Stimulated activated CD4-positive, alpha-beta T cell treated with anti-CD3 and anti-CD28 coated beads, Interleukin-1b, Interleukin-23, amount 100 ng/mL, for 1 hour (primary cell): ENCODE results near the gene VAV1.
"Not testable (repeated sequence)": the region's sequence is repeated elsewhere in the genome, so short reads cannot be mapped to it uniquely, and the experiment has no call there.

Experiments
- DNase-seq, 2 donors: peaks; one replicate each; pipeline ENCODE4 v3.0.0-alpha.2; 2020; ENCODE audit warnings: low read depth in 2 of 2

The VAV1 gene

GRCh38 chr19:6787393-6787792, 14.9 kb downstream of the VAV1 start:
- no peak for DNase-seq

DNA sequence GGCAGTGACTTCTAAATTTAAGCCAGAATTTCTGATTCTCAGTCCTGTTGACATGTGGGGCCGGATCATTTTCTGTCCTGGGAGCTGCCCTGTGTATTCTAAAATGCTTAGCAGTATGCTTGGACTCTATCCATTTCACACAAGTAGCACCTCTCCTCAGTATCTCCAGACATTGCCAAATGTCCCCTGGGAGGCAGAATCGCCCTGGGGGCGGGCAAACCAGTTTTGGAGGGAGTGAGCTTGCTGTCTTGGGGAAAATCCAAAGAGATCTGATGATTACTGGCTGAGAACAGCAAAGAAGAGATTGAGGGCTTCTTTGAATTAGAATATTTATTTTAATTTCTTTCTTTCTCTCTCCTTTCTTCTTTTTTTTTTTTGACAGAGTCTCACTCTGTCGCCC, 16.4 kb downstream of the VAV1 start:
- DNase-seq = no peak

- DNase-seq = no peak
Observed at GRCh38 chr19:6790194-6791128, 18.0 kb downstream of the VAV1 start.

DNA sequence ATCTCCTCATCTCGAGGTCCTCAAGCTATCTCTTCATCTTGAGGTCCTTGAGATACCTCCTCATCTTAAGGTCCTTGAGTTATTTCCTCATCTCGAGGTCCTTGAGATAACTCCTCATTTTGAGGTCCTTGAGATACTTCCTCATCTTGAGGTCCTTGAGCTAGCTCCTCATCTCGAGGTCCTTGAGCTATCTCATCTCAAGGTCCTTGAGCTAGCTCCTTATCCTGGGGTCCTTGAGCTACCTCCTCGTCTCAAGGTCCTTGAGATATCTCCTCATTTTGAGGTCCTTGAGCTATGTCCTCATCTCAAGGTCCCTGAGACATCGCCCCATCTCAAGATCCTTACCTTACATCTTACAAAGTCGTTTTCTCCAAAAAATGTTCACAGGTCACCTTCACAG, 18.7 kb downstream of the VAV1 start:
- no peak for DNase-seq

GRCh38 chr19:6793411-6793810, 20.9 kb downstream of the VAV1 start:
- DNase-seq = no peak

GRCh38 chr19:6793973-6794372, 21.5 kb downstream of the VAV1 start:
- DNase-seq = no peak

DNA sequence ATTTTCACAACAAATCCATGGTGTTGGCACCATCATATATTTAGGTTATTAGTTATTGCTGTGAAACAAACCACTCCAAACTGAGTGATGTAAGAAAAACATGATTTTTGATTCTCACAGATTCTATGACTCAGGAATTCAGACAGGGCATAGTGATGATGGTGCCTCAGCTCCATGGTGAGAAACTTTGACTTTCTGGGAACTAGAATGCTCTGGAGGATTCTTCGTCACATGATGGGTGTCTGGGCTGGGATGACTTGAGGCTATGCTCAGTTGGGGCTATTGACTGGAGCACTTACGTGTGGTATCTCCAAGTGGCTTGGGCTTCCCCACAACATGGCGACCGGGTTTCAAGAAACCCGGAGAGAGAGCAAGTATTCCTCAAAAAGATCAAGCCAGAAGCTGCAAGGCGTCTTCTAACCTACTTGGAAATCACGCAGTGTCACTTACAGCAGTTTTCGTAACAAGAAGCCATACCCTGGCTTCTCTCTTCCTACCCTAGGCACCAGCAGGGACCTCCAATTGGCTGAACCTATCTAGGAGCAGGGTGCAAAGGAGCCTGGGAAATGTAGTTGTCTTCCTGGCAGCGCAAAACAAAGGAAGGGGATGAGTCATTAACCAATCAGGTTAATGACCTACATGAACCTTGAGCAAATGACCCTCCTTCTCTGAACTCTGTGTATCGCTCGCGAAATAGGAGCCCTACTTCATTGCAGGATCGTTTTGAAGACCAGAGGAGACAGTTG, 22.4 kb downstream of the VAV1 start:
- DNase-seq = no peak

DNA sequence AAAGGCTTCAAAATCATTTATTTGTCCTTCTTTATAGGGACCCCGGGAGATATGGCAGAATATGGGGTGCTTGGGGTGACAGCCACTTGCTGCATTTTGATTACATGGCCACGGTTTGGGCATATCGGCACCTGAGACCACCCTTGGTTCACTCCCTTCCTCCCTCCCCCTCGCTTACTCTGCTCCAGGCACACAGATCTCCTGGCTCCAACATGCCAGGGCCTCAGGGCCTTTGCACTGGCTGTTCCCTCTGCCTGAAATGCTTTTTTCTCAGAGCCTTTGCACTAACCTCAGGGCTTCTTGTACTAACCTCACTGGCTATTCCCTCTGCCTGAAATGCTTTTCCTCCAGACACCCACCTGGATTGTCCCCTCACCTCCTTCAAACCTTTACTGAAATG, 23.8 kb downstream of the VAV1 start:
- no peak for DNase-seq

- no peak for DNase-seq
Observed at GRCh38 chr19:6797646-6798045, 25.1 kb downstream of the VAV1 start.

- DNase-seq = not testable (repeated sequence)
Observed at GRCh38 chr19:6800160-6800790, 27.8 kb downstream of the VAV1 start.

GRCh38 chr19:6800991-6801484, 28.5 kb downstream of the VAV1 start:
- DNase-seq = no peak

DNA sequence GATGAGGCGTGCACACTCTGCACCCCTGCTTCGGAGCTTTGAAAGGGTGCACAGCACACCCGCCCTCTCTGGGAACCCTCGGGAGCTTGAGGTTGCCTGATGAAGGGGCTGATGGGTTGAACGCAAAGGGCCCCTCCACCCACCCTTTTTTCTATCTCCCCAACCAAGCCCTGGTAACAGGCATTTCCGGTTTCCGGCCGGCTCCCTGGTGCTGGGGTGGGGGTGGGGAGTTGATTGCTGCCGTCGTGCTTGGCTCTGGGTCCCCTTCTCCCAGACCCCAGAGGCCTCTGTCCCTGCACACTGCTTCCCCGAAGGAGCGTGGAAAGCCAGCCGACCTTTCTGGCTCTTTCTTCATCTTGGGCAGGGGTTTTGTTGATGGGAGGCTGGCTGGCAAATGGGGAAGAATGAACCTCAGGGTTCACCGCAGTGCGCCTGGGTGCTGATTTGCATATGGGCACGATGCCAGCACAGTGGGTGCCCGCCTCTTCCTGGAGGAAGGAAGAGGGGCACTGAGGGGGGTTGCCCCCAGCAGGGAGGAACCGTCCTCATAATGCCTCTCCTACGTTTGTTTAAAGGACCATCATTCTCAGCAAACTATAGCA, 29.1 kb downstream of the VAV1 start:
- peak; percentile 51 to 63 for DNase-seq

DNA sequence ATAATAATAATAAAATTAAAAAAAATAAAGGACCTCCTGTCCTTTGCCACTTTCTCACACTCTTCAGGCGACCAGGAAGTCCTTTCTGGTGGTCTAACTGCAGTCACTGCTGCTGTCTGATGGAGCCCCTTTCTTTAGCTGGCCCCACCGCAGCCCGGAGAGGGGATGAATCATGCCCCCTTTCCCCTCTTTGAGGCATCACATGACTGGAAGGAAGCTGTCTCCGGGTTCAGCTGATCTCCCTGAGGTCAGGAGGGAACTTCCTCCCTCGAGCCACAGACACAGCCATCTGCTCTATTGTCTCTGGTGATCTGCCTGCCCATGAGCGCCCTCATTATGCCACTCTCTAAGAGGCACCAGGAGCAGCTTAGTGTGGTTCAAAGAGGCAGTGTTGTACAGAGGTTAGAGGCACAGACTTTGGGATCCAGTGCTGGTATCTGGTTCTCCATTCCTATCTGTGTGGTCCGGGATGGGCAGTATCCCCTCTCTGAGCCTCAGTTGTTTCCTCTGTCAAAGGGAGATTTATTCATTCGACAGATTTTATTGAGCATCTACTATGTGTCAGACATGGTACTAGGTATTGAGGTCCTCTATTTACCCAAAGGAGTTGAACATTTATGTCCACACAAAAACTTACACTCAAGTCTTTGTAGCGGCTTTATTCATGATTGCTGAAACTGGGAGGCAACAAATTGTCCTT, 30.0 kb downstream of the VAV1 start:
- DNase-seq = peak; percentile 24 to 30

- DNase-seq = no peak
Observed at GRCh38 chr19:6803036-6803404, 30.5 kb downstream of the VAV1 start.

DNA sequence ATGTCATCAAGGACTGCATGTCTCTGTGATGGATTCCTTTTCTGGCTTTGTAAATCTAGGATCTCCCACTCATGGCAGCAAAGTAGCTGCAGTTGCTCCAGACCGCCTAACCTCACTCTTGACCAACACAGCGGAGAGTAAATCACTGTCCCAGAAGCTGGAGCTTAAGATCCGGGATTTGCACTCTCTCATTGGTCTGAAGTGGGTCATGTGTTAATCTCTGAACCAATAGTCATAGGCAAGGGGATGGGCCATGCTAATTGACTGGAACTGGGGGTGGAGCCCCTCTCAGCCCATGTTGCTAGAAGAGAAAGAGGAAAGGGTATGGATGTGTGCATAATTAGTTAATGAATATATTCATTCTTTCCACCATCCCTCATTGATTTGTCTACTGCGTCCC, 34.0 kb downstream of the VAV1 start:
- no peak for DNase-seq

DNA sequence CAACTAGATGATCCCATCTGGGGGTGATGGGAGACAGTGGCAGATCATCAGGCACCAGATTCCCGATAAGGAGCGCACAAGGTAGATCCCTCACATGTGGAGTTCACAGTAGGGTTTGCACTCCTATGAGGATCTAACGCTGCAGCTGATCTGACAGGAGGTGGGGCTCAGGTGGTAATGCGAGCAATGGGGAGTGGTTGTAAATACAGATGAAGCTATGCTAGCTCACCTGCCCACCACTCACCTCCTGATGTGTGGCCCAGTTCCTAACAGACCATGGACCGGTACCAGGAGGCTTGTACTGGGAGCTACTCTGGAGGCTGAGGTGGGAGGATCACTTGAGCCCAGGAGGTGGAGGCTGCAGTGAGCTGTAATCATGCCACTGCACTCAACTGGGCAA, 34.8 kb downstream of the VAV1 start:
- DNase-seq = no peak

DNA sequence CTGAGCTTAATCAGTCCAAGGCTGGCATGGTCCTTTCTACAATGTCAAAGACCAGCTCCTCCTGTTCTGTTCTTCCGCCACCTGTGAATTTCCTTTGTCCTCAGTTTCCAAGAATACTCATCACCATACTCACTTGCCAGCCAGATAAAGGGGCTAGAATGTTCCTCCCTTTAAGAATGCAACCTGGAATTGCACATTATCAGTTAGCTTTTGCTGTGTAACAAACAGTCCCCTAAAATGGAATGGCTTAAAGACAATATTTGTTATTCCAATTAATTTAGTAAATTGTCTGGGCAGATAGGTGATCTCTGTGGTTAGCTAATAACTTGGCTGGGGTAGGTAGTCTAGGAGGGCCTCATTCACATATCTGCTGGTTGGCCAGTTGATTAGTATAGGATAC, 36.0 kb downstream of the VAV1 start:
- DNase-seq = no peak

DNA sequence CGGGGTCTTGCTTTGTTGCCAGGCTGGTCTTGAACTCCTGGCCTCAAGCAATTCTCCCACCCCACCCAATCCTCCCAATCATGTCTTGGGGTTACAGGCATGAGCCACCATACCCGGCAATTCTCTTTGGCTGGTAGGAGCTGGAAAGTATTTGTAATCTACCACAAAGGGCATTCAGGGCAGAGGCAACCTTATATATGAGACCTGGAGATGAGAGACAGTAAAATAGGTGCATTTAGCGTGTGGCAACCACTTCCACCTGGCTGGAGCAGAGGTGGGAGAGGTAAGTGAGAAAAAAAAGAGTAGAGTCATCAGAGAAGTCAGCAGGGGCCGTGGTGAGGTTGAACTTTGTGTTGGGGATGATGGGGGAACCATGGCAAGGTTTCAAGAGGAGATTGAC, 36.8 kb downstream of the VAV1 start:
- DNase-seq = no peak

DNA sequence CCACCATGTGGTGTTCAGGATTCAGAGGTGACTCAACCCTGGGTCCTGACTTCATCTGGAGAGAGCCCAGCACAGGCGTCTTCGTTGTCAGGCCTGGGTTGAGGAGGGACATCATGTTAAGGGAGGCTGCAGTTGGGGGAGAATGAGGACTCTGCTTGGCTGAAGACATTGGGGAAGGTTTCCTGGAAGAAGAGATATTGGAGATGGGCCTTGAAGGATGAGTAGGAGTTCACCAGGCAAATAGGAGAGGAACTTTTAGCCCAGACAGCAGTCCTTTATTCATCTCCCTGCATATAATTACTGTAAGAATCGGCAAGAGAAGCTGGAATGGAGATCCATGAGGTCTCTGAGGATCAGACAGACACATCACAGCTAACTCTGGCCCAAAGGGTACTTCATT, 38.9 kb downstream of the VAV1 start:
- DNase-seq = no peak

DNA sequence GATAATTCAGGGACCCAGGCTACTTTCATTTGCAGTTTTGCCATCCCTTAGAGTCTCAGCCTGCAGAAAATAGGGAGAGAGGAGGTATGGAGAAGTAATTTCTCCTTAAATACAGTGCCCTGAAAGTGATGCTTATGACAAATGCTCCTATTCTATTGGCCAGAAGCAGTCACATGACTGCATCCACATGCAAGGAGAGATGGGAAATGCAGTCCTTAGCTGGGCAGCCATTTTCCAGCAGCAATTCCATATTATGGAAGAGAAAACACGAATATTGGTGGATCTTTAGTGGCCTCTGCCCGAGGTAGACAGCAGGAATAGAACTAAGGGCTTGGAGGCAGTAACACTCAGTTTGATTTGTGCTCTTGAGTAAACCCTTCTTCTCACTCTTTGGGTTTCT, 39.4 kb downstream of the VAV1 start:
- no peak for DNase-seq

GRCh38 chr19:6812612-6813011, 40.1 kb downstream of the VAV1 start:
- no peak for DNase-seq
